Loucy (cell line): ENCODE measurements around the gene RNF17.
"Not testable (repeated sequence)": the region's sequence is repeated elsewhere in the genome, so short reads cannot be mapped to it uniquely, and the experiment has no call there.

Experiments used
- EZH2phosphoT487 ChIP-seq: fragments of 200-600 bp; IDR thresholded peaks from 2 replicates; pipeline ENCODE4 v1.6.1; 2018; ENCODE audit warnings: antibody characterized with exemption, mild to moderate bottlenecking, moderate library complexity, borderline replicate concordance
- TF ChIP-seq, protein P1 (sequence below): fragments of 200-600 bp; sonication (generic); conservative IDR thresholded peaks from 2 replicates; pipeline ENCODE4 v1.5.1; 2014; ENCODE audit warnings: mild to moderate bottlenecking, antibody characterized with exemption, low read length

DNA sequence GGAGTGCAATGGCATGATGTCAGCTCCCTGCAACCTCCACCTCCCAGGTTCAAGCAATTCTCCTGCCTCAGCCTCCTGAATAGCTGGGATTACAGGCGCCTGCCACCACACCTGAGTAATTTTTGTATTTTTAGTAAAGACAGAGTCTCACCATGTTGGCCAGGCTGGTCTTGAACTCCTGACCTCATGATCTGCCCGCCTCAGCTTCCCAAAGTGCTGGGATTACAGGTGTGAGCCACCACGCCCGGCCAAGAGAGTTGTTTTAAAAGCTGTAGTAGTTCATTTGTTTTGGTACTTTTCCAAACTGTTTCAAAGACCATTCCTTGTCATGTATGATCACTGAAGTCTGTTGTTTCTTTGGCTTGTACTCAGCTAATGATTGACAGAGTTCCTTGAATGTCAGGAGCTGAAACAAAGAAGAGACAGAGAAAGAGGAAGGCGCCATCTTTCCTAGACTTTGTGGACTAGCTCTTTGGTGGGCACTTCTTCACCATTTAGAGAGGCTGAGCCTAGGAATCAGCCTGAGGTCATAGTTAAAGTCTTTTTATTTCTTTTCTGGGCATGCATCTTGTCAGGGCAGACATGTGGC lies 59.2 kb downstream of the RNF17 start:
- TF ChIP-seq, protein P1, sequence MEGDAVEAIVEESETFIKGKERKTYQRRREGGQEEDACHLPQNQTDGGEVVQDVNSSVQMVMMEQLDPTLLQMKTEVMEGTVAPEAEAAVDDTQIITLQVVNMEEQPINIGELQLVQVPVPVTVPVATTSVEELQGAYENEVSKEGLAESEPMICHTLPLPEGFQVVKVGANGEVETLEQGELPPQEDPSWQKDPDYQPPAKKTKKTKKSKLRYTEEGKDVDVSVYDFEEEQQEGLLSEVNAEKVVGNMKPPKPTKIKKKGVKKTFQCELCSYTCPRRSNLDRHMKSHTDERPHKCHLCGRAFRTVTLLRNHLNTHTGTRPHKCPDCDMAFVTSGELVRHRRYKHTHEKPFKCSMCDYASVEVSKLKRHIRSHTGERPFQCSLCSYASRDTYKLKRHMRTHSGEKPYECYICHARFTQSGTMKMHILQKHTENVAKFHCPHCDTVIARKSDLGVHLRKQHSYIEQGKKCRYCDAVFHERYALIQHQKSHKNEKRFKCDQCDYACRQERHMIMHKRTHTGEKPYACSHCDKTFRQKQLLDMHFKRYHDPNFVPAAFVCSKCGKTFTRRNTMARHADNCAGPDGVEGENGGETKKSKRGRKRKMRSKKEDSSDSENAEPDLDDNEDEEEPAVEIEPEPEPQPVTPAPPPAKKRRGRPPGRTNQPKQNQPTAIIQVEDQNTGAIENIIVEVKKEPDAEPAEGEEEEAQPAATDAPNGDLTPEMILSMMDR, result not testable (repeated sequence)
- not testable (repeated sequence) for TF ChIP-seq EZH2phosphoT487
